ENCODE data around the gene FOXN3.

FOXN3 gene

DNA sequence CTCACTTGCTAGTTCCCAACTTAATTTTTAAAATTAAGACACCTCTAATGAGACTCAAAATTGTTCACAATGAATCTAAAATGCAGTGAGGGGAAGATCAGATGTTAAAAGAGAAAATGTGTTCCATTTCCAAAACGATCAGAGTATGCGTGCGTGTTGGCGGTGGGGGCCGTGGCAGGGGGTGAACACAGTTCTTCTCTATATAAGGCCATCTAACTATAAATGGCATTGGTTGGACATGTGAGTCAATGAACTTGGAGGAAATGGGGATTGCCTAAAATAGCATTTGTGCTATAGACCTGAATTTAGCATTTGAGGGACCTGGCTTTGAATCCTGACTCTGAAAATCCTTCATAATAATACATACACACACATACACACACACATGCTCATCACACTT, 149.4 kb downstream of the FOXN3 start:
- POLR2A ChIA-PET = no interaction called here
- CTCF ChIA-PET = interaction anchor here (1.1 to 1.2 kb wide), 2 partner anchors 8 to 9 kb away, joined by 3 read pairs; no protein-coding TSS in a partner anchor
- no peak for DNase-seq
- WGBS (ENCODE audit: insufficient coverage) = 100% methylated on average over 2 of the region's 5 CpGs
- peaks cover 0 to 15% (median 7%) of the 10 kb centered on the region in 4 experiments for H3K36me3 ChIP-seq (ENCODE audit: control insufficient read depth in 4 of 4, insufficient read depth in 4 of 4, low read length in 3 of 4)
- no peak overlapping the region for H3K4me3 ChIP-seq (ENCODE audit: control insufficient read depth in 1 of 7, extremely low read depth in 1 of 7, insufficient read depth in 4 of 7, low read depth in 2 of 7, low read length in 6 of 7)
- no peak overlapping the region for H3K27ac ChIP-seq (ENCODE audit: insufficient read depth in 1 of 2, low read depth in 1 of 2, low read length in 2 of 2, poor library complexity in 1 of 2, severe bottlenecking in 2 of 2)
- H3K27me3 ChIP-seq (replicated peaks in 2 of 5; ENCODE audit: control insufficient read depth in 4 of 5, insufficient read depth in 5 of 5, low read length in 4 of 5) = no peaks in the 10 kb centered on the region
- no peaks in the 10 kb centered on the region for H3K9me3 ChIP-seq (ENCODE audit: control extremely low read depth in 1 of 5, control insufficient read depth in 4 of 5, insufficient read depth in 2 of 5, low read depth in 1 of 5, low read length in 4 of 5)
- H3K4me1 ChIP-seq (ENCODE audit: control extremely low read depth in 1 of 4, control insufficient read depth in 4 of 4, insufficient read depth in 4 of 4, low read length in 3 of 4) = peaks cover 0 to 13% (median 3%) of the 10 kb centered on the region in 4 experiments

DNA sequence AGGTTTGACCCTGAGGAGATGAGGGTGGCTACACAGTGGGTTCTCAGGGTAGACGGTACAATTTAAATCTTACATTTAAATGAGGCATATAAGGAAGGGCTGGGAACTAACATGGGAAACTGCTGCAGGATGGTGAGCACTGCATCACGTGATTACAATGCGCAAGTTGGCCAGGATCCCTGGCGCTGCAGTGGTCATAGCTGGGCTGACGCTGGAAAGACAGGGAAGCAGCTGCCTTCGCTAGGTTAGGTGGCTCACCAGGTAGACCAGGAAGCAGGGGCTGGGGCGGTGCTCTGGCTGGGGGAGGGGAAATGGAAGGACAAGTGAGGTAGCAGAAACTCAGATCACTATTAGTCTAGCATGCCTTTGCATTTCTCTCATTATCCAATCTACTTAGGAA, 149.9 kb downstream of the FOXN3 start:
- WGBS (ENCODE audit: insufficient coverage) = 98% methylated on average over 6 of the region's 7 CpGs
- Histone ChIP-seq H3K27ac (ENCODE audit: insufficient read depth in 1 of 2, low read depth in 1 of 2, low read length in 2 of 2, poor library complexity in 1 of 2, severe bottlenecking in 2 of 2) (no peak overlapping the region), H3K27me3 (replicated peaks in 2 of 5; ENCODE audit: control insufficient read depth in 4 of 5, insufficient read depth in 5 of 5, low read length in 4 of 5) (no peaks in the 10 kb centered on the region), H3K4me1 (ENCODE audit: control extremely low read depth in 1 of 4, control insufficient read depth in 4 of 4, insufficient read depth in 4 of 4, low read length in 3 of 4) (peaks cover 0 to 13% (median 3%) of the 10 kb centered on the region in 4 experiments), H3K36me3 (ENCODE audit: control insufficient read depth in 4 of 4, insufficient read depth in 4 of 4, low read length in 3 of 4) (peaks cover 0 to 15% (median 7%) of the 10 kb centered on the region in 4 experiments), H3K9me3 (ENCODE audit: control extremely low read depth in 1 of 5, control insufficient read depth in 4 of 5, insufficient read depth in 2 of 5, low read depth in 1 of 5, low read length in 4 of 5) (no peaks in the 10 kb centered on the region), H3K4me3 (ENCODE audit: control insufficient read depth in 1 of 7, extremely low read depth in 1 of 7, insufficient read depth in 4 of 7, low read depth in 2 of 7, low read length in 6 of 7) (no peak overlapping the region)
- CTCF ChIA-PET = no interaction called here
- POLR2A ChIA-PET = no interaction called here
- no peak for DNase-seq

DNA sequence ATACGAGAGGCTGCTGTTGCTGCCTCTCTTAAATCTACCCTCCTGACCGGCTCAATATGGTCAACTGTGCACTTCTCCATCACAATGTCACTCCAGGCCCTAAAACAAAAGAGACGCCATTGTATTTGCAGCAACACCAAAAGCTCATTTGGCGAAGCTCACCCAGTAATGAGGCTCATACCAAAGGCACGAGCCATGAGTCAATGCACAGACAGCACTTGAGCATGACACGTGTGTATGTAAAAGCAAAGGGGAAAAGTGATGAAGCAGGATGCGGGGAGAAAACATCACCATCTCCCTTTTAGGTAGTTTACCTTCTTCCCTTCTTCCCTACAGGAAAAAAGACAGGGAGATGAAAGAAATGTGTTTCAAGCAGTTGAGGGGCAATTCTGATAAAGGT, 150.3 kb downstream of the FOXN3 start:
- WGBS (ENCODE audit: insufficient coverage) = 100% methylated on average over 6 of the region's 7 CpGs
- H3K4me1 ChIP-seq (ENCODE audit: control extremely low read depth in 1 of 4, control insufficient read depth in 4 of 4, insufficient read depth in 4 of 4, low read length in 3 of 4) = peaks cover 0 to 13% (median 3%) of the 10 kb centered on the region in 4 experiments
- ChIA-PET CTCF (no interaction called here), POLR2A (no interaction called here)
- no peak for DNase-seq
- no peaks in the 10 kb centered on the region for H3K9me3 ChIP-seq (ENCODE audit: control extremely low read depth in 1 of 5, control insufficient read depth in 4 of 5, insufficient read depth in 2 of 5, low read depth in 1 of 5, low read length in 4 of 5)
- H3K27me3 ChIP-seq (replicated peaks in 2 of 5; ENCODE audit: control insufficient read depth in 4 of 5, insufficient read depth in 5 of 5, low read length in 4 of 5) = no peaks in the 10 kb centered on the region
- H3K36me3 ChIP-seq (ENCODE audit: control insufficient read depth in 4 of 4, insufficient read depth in 4 of 4, low read length in 3 of 4) = peaks cover 0 to 15% (median 7%) of the 10 kb centered on the region in 4 experiments
- no peak overlapping the region for H3K4me3 ChIP-seq (ENCODE audit: control insufficient read depth in 1 of 7, extremely low read depth in 1 of 7, insufficient read depth in 4 of 7, low read depth in 2 of 7, low read length in 6 of 7)
- no peak overlapping the region for H3K27ac ChIP-seq (ENCODE audit: insufficient read depth in 1 of 2, low read depth in 1 of 2, low read length in 2 of 2, poor library complexity in 1 of 2, severe bottlenecking in 2 of 2)

DNA sequence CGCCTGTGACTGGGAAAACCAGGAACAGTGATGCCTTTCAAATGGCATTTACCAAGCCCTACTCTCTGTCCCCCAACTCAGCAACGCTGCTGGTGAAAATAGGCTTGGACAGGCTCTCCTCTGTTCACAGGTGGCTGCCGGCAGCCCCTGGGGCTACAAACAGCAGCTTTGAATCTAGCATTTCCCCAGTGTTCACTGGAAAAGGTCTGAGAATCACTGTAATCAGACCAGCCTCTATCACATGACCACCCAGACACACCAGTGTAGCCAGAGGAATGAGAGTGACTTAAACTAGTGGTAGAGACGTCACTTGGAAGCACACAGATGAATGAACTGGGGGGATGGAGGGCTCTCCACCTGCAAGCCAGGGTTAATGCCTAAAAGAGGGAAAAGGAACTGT, 151.8 kb downstream of the FOXN3 start:
- 100% methylated on average over 4 of the region's 4 CpGs for WGBS (ENCODE audit: insufficient coverage)
- no peak for DNase-seq
- POLR2A ChIA-PET = interaction anchor here (0.9 kb wide), 1 partner anchor 39 kb away, joined by 3 read pairs; no protein-coding TSS in a partner anchor
- H3K27ac ChIP-seq (ENCODE audit: insufficient read depth in 1 of 2, low read depth in 1 of 2, low read length in 2 of 2, poor library complexity in 1 of 2, severe bottlenecking in 2 of 2) = no peak overlapping the region
- CTCF ChIA-PET = interaction anchor here (1.3 kb wide), 1 partner anchor 23 kb away, joined by 3 read pairs; no protein-coding TSS in a partner anchor
- no peaks in the 10 kb centered on the region for H3K9me3 ChIP-seq (ENCODE audit: control extremely low read depth in 1 of 5, control insufficient read depth in 4 of 5, insufficient read depth in 2 of 5, low read depth in 1 of 5, low read length in 4 of 5)
- H3K36me3 ChIP-seq (ENCODE audit: control insufficient read depth in 4 of 4, insufficient read depth in 4 of 4, low read length in 3 of 4) = peaks cover 0 to 15% (median 7%) of the 10 kb centered on the region in 4 experiments
- no peak overlapping the region for H3K4me3 ChIP-seq (ENCODE audit: control insufficient read depth in 1 of 7, extremely low read depth in 1 of 7, insufficient read depth in 4 of 7, low read depth in 2 of 7, low read length in 6 of 7)
- H3K27me3 ChIP-seq (replicated peaks in 2 of 5; ENCODE audit: control insufficient read depth in 4 of 5, insufficient read depth in 5 of 5, low read length in 4 of 5) = no peaks in the 10 kb centered on the region
- peaks cover 0 to 13% (median 3%) of the 10 kb centered on the region in 4 experiments for H3K4me1 ChIP-seq (ENCODE audit: control extremely low read depth in 1 of 4, control insufficient read depth in 4 of 4, insufficient read depth in 4 of 4, low read length in 3 of 4)

DNA sequence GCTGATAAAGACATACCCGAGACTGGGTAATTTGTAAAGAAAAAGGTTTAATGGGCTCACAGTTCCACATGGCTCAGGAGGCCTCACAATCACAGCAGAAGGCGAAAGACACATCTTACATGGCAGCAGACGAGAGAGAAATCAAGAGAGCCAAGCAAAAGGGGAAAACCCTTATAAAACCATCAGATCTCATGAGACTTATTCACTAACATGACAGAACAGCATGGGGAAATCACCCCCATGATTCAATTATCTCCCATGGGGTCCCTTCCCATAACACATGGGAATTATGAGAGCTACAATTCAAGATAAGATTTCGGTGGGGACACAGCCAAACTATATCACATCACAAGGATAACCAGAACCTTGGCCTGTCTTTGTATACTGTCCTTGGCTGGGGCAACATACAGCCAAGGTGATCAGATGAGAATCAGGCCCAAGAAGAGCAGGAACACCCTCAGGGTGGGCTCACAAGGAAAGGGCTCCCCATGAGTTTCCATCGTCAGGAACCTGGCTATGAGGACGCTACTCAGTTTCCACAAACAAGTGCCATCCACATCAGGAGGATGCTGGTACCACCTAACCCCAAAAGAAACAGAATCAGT, 152.7 kb downstream of the FOXN3 start:
- Histone ChIP-seq H3K4me1 (ENCODE audit: control extremely low read depth in 1 of 4, control insufficient read depth in 4 of 4, insufficient read depth in 4 of 4, low read length in 3 of 4) (peaks cover 0 to 13% (median 3%) of the 10 kb centered on the region in 4 experiments), H3K4me3 (ENCODE audit: control insufficient read depth in 1 of 7, extremely low read depth in 1 of 7, insufficient read depth in 4 of 7, low read depth in 2 of 7, low read length in 6 of 7) (no peak overlapping the region), H3K27ac (ENCODE audit: insufficient read depth in 1 of 2, low read depth in 1 of 2, low read length in 2 of 2, poor library complexity in 1 of 2, severe bottlenecking in 2 of 2) (no peak overlapping the region), H3K9me3 (ENCODE audit: control extremely low read depth in 1 of 5, control insufficient read depth in 4 of 5, insufficient read depth in 2 of 5, low read depth in 1 of 5, low read length in 4 of 5) (no peaks in the 10 kb centered on the region), H3K36me3 (ENCODE audit: control insufficient read depth in 4 of 4, insufficient read depth in 4 of 4, low read length in 3 of 4) (peaks cover 0 to 13% (median 6%) of the 10 kb centered on the region in 4 experiments), H3K27me3 (replicated peaks in 2 of 5; ENCODE audit: control insufficient read depth in 4 of 5, insufficient read depth in 5 of 5, low read length in 4 of 5) (no peaks in the 10 kb centered on the region)
- ChIA-PET POLR2A (no interaction called here), CTCF (interaction anchor here (1.3 kb wide), 1 partner anchor 10 kb away, joined by 4 read pairs; no protein-coding TSS in a partner anchor)
- WGBS (ENCODE audit: insufficient coverage) = 100% methylated on average over 2 of the region's 6 CpGs
- no peak for DNase-seq

DNA sequence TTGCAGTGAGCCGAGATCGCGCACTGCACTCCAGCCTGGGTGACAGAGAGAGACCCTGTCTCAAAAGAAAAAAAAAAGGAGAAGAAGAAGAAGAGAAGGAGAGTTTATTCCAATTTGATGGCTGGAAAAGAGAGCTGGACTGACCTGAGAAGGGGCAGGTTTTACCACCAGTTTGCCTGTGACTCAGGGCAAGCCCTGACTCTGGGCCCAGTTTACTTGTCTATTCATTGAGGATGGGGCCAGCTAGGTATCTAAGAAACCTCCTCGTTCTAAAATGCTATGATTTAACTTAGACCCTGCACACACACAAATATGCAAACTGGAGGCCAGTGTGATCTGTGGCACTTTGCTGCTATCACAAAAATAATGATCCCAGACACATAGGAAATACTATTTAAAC, 155.0 kb downstream of the FOXN3 start:
- Histone ChIP-seq H3K27ac (ENCODE audit: insufficient read depth in 1 of 2, low read depth in 1 of 2, low read length in 2 of 2, poor library complexity in 1 of 2, severe bottlenecking in 2 of 2) (no peak overlapping the region), H3K27me3 (replicated peaks in 2 of 5; ENCODE audit: control insufficient read depth in 4 of 5, insufficient read depth in 5 of 5, low read length in 4 of 5) (no peaks in the 10 kb centered on the region), H3K36me3 (ENCODE audit: control insufficient read depth in 4 of 4, insufficient read depth in 4 of 4, low read length in 3 of 4) (peaks cover 2 to 20% (median 9%) of the 10 kb centered on the region in 4 experiments), H3K4me3 (ENCODE audit: control insufficient read depth in 1 of 7, extremely low read depth in 1 of 7, insufficient read depth in 4 of 7, low read depth in 2 of 7, low read length in 6 of 7) (no peak overlapping the region), H3K4me1 (ENCODE audit: control extremely low read depth in 1 of 4, control insufficient read depth in 4 of 4, insufficient read depth in 4 of 4, low read length in 3 of 4) (no peaks in the 10 kb centered on the region), H3K9me3 (ENCODE audit: control extremely low read depth in 1 of 5, control insufficient read depth in 4 of 5, insufficient read depth in 2 of 5, low read depth in 1 of 5, low read length in 4 of 5) (no peaks in the 10 kb centered on the region)
- no peak for DNase-seq
- WGBS (ENCODE audit: insufficient coverage) = 97% methylated on average over 4 of the region's 4 CpGs
- ChIA-PET CTCF (interaction anchor here (0.6 to 4.2 kb wide), 6 partner anchors 11 to 608 kb away, joined by 3 to 21 read pairs (median 3); no protein-coding TSS in a partner anchor), POLR2A (no interaction called here)

DNA sequence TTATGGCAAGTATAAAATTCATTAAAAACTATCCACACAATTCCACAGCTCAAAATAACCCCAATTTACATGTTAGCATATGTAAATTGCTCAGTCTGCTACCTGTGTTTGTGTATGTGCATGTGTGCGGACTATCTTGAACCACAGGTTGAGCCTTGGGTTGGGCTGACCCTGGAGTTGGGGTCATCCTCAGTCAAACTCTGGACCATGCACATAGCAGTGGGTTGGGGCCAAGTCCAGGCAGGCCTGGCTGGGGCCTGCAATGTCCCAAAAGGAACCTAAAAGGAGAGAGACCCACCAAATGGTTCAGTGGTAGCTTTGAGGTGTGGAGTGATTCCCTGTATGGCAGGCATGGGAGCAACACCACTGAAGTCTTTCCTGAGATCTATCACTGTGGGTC, 156.1 kb downstream of the FOXN3 start:
- no CpG with 5 or more reads among the region's 1 CpG for WGBS (ENCODE audit: insufficient coverage)
- no peak for DNase-seq
- ChIA-PET CTCF (interaction anchor here (0.8 to 4.2 kb wide), 2 partner anchors 14 to 20 kb away, joined by 3 to 21 read pairs; no protein-coding TSS in a partner anchor), POLR2A (no interaction called here)
- Histone ChIP-seq H3K27me3 (replicated peaks in 2 of 5; ENCODE audit: control insufficient read depth in 4 of 5, insufficient read depth in 5 of 5, low read length in 4 of 5) (no peaks in the 10 kb centered on the region), H3K36me3 (ENCODE audit: control insufficient read depth in 4 of 4, insufficient read depth in 4 of 4, low read length in 3 of 4) (peaks cover 2 to 14% (median 4%) of the 10 kb centered on the region in 4 experiments), H3K9me3 (ENCODE audit: control extremely low read depth in 1 of 5, control insufficient read depth in 4 of 5, insufficient read depth in 2 of 5, low read depth in 1 of 5, low read length in 4 of 5) (no peaks in the 10 kb centered on the region), H3K4me3 (ENCODE audit: control insufficient read depth in 1 of 7, extremely low read depth in 1 of 7, insufficient read depth in 4 of 7, low read depth in 2 of 7, low read length in 6 of 7) (no peak overlapping the region), H3K4me1 (ENCODE audit: control extremely low read depth in 1 of 4, control insufficient read depth in 4 of 4, insufficient read depth in 4 of 4, low read length in 3 of 4) (no peaks in the 10 kb centered on the region), H3K27ac (ENCODE audit: insufficient read depth in 1 of 2, low read depth in 1 of 2, low read length in 2 of 2, poor library complexity in 1 of 2, severe bottlenecking in 2 of 2) (no peak overlapping the region)

All from common myeloid progenitor, CD34-positive (primary cell).